ENCODE results near the gene CERS3. TPM values are rescaled to one million over a fixed set of nuclear protein-coding genes. Genes with fewer than 3 reads are reported as not detected.

Gene CERS3
- total RNA-seq, 2 experiments from 2014 or later, result 1.3 to 1.8 TPM

- ChIA-PET CTCF (no interaction called here), POLR2A (no interaction called here)
- H3K4me3 ChIP-seq (ENCODE audit: low read length), result no peak overlapping the region
- H3K4me1 ChIP-seq (ENCODE audit: insufficient read depth, low read length), result peaks cover 19% of the 10 kb centered on the region
- TF ChIP-seq, protein P1, sequence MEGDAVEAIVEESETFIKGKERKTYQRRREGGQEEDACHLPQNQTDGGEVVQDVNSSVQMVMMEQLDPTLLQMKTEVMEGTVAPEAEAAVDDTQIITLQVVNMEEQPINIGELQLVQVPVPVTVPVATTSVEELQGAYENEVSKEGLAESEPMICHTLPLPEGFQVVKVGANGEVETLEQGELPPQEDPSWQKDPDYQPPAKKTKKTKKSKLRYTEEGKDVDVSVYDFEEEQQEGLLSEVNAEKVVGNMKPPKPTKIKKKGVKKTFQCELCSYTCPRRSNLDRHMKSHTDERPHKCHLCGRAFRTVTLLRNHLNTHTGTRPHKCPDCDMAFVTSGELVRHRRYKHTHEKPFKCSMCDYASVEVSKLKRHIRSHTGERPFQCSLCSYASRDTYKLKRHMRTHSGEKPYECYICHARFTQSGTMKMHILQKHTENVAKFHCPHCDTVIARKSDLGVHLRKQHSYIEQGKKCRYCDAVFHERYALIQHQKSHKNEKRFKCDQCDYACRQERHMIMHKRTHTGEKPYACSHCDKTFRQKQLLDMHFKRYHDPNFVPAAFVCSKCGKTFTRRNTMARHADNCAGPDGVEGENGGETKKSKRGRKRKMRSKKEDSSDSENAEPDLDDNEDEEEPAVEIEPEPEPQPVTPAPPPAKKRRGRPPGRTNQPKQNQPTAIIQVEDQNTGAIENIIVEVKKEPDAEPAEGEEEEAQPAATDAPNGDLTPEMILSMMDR (IDR thresholded peaks at IDR 0.05), result no peak
- no peak for DNase-seq
- no peaks in the 10 kb centered on the region for H3K27me3 ChIP-seq (ENCODE audit: control insufficient read depth in 1 of 2, insufficient read depth in 2 of 2, low read length in 2 of 2)
- peak overlapping the region; percentile 74 for H3K27ac Mint-ChIP-seq
- peaks cover 42% of the 10 kb centered on the region for H3K4me1 Mint-ChIP-seq (ENCODE audit: low read depth)
- H3K27me3 Mint-ChIP-seq, result no peaks in the 10 kb centered on the region
- H3K9me3 ChIP-seq (ENCODE audit: control insufficient read depth in 1 of 2, insufficient read depth in 1 of 2, low read length in 2 of 2), result no peaks in the 10 kb centered on the region
- H3K27ac ChIP-seq (ENCODE audit: low read depth in 1 of 2, low read length in 2 of 2), result no peak overlapping the region
- no peaks in the 10 kb centered on the region for H3K9me3 Mint-ChIP-seq
- H3K36me3 ChIP-seq (ENCODE audit: insufficient read depth, low read length), result peaks cover 42% of the 10 kb centered on the region
- H3K36me3 Mint-ChIP-seq (ENCODE audit: low read depth), result peaks cover 69% of the 10 kb centered on the region
- intact Hi-C loops (cut with DNase I, micrococcal nuclease), result no loop called here
- no peak overlapping the region for H3K4me3 Mint-ChIP-seq
- ATAC-seq (ENCODE audit: poor library complexity), result no peak
These were observed 40.6 kb upstream of the CERS3 start for GRCh38 chr15:100569391-100569790.

DNA sequence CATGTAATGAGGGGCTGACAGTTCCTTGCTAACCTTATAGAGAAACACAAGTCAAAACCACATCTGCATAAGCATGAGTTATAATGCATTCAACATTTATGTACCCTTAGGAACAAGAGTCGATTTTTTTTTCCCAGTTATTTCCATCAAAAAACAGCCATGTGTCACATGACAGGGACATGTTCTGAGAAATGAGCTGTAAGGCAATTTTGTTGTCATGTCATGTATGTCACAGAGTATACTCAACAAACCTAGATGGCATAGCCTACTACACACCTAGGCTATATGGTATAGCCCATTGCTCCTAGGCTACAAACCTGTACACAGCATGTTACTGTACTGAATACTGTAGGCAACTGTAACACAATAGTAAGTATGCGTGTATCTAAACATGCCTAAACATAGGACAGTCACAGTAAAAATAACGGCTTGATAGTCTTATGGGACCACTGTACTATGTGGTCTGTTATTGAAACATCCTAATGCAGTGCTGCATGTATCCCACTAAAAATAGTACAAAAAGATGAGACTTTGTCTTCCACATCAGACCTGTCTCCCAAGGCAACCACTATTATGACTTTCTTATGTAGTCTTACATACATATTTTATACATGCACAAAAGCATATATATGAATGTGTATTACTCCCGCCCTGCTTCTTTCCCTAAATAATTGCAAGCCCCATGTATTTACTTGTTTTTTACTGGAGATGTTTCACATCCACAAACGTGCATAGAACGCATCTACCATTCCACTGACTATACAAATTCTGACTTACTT lies 38.3 kb upstream of the CERS3 start:
- no peak overlapping the region for H3K27ac ChIP-seq (ENCODE audit: low read depth in 1 of 2, low read length in 2 of 2)
- Mint-ChIP-seq H3K4me3 (no peak overlapping the region), H3K36me3 (ENCODE audit: low read depth) (peaks cover 62% of the 10 kb centered on the region), H3K27ac (no peak overlapping the region), H3K4me1 (ENCODE audit: low read depth) (peaks cover 32% of the 10 kb centered on the region), H3K9me3 (no peaks in the 10 kb centered on the region), H3K27me3 (no peaks in the 10 kb centered on the region)
- H3K4me3 ChIP-seq (ENCODE audit: low read length), result no peak overlapping the region
- H3K4me1 ChIP-seq (ENCODE audit: insufficient read depth, low read length), result peaks cover 14% of the 10 kb centered on the region
- no peaks in the 10 kb centered on the region for H3K27me3 ChIP-seq (ENCODE audit: control insufficient read depth in 1 of 2, insufficient read depth in 2 of 2, low read length in 2 of 2)
- ChIA-PET CTCF (interaction anchor here (1.4 kb wide), 1 partner anchor 225 kb away, joined by 4 read pairs; the partner anchor contains the start of gene ADAMTS17), POLR2A (interaction anchor here (1.2 kb wide), 1 partner anchor 217 kb away, joined by 3 read pairs; no protein-coding TSS in a partner anchor)
- TF ChIP-seq, protein P1 (IDR thresholded peaks at IDR 0.05), result no peak
- intact Hi-C loops (cut with DNase I, micrococcal nuclease), result no loop called here
- ATAC-seq (ENCODE audit: poor library complexity) (no peak), DNase-seq (no peak)
- H3K36me3 ChIP-seq (ENCODE audit: insufficient read depth, low read length), result peaks cover 29% of the 10 kb centered on the region
- H3K9me3 ChIP-seq (ENCODE audit: control insufficient read depth in 1 of 2, insufficient read depth in 1 of 2, low read length in 2 of 2), result no peaks in the 10 kb centered on the region

GRCh38 chr15:100565591-100565990 lies 36.8 kb upstream of the CERS3 start:
- POLR2A ChIA-PET, result interaction anchor here (1.2 kb wide), 1 partner anchor 216 kb away, joined by 3 read pairs; no protein-coding TSS in a partner anchor
- H3K27ac ChIP-seq (ENCODE audit: low read depth in 1 of 2, low read length in 2 of 2), result no peak overlapping the region
- CTCF ChIA-PET, result no interaction called here
- Mint-ChIP-seq H3K4me1 (ENCODE audit: low read depth) (peaks cover 17% of the 10 kb centered on the region), H3K27ac (peak overlapping the region; percentile 12), H3K27me3 (no peaks in the 10 kb centered on the region), H3K36me3 (ENCODE audit: low read depth) (peaks cover 58% of the 10 kb centered on the region), H3K9me3 (no peaks in the 10 kb centered on the region), H3K4me3 (no peak overlapping the region)
- no peaks in the 10 kb centered on the region for H3K27me3 ChIP-seq (ENCODE audit: control insufficient read depth in 1 of 2, insufficient read depth in 2 of 2, low read length in 2 of 2)
- peaks cover 23% of the 10 kb centered on the region for H3K36me3 ChIP-seq (ENCODE audit: insufficient read depth, low read length)
- TF ChIP-seq, protein P1 (IDR thresholded peaks at IDR 0.05), result no peak
- ATAC-seq (ENCODE audit: poor library complexity), result no peak
- intact Hi-C loops (cut with DNase I, micrococcal nuclease), result no loop called here
- H3K4me1 ChIP-seq (ENCODE audit: insufficient read depth, low read length), result peaks cover 5% of the 10 kb centered on the region
- no peaks in the 10 kb centered on the region for H3K9me3 ChIP-seq (ENCODE audit: control insufficient read depth in 1 of 2, insufficient read depth in 1 of 2, low read length in 2 of 2)
- H3K4me3 ChIP-seq (ENCODE audit: low read length), result no peak overlapping the region
- DNase-seq, result no peak
